Measurements from ENCODE around the gene BCL2L11.
A peak's percentile ranks its signal among the peaks of the same experiment; 100 is the strongest.
"Not testable (repeated sequence)": the region's sequence is repeated elsewhere in the genome, so short reads cannot be mapped to it uniquely, and the experiment has no call there.

The BCL2L11 gene, protein sequence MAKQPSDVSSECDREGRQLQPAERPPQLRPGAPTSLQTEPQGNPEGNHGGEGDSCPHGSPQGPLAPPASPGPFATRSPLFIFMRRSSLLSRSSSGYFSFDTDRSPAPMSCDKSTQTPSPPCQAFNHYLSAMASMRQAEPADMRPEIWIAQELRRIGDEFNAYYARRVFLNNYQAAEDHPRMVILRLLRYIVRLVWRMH

GRCh38 chr2:111120253-111121027 lies at the start of gene BCL2L11:
TSS of gene BCL2L11 (plus strand) at chr2:111120914. CDS start at chr2:111123746, 2,832 bp downstream.
- FAIRE-seq (peak; percentile 20), DNase-seq (ENCODE audit: low spot score) (peak; percentile 90)

DNA sequence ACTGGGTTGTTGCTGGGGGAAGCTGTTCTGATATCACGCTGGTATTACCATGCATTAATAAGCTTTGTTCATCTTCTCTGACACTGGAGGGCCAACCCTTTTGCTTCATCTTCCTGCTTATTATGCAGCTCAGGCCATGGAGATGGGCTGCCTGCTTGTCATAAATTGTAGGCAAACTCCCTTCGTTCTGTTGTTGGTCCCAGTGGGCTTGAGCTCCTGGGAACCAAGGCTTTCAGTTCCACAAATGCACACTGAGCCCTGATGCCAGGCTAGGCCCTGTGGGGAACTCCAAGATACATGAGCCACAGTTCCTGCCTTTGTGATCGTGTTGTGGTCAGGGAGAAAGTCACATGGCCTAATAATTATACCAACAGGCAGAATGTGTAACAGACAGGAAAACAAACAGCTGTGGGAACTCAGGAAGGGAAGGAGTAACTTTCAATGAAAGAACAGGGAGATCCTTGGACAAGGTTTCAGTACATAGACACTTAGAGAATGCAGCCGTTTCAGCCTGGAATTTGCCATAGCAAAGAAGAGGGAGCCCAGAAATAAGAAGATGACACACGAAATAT lies 49.0 kb upstream of the BCL2L11 start:
- DNase-seq (ENCODE audit: low spot score) (peak; percentile 84), FAIRE-seq (peak; percentile 91)

- DNase-seq (ENCODE audit: low spot score), result peak; percentile 72
- FAIRE-seq, result peak; percentile 46
Measured at GRCh38 chr2:111072220-111072871, 48.4 kb upstream of the BCL2L11 start.

DNA sequence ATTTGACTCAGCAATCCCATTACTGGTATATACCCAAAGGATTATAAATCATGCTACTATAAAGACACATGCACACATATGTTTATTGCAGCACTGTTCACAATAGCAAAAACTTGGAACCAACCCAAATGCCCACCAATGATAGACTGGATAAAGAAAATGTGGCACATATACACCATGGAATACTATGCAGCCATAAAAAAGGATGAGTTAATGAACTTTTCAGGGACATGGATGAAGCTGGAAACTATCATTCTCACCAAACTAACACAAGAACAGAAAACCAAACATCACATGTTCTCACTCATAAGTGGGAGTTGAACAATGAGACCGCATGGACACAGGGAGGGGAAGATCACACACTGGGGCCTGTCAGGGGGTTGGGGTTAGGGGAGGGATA lies 38.1 kb upstream of the BCL2L11 start:
- DNase-seq (ENCODE audit: low spot score); FAIRE-seq: not testable (repeated sequence)

GRCh38 chr2:111091811-111092211 lies 28.9 kb upstream of the BCL2L11 start:
- FAIRE-seq (no peak), DNase-seq (ENCODE audit: low spot score) (no peak)

DNA sequence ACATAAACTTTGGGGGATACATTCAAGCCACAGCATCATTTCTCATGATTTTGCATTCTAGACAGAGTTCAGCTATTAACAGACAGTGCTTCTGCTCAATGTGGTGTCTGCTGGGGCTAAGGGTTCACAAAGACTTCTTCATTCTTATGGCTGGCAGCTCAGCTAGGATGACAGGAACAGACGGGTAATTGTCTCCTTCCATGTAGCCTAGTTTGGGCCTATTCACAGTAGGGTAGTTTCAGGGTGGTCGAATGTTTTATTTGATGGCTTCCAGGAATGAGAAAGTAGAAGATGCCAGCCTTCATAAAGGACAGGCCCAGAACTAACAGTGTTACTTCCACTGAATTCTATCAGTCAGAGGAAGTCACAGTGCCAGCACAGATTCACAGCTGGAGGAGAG lies 26.0 kb upstream of the BCL2L11 start:
- no peak for DNase-seq (ENCODE audit: low spot score)
- FAIRE-seq, result no peak

GRCh38 chr2:111095434-111095833 lies 25.3 kb upstream of the BCL2L11 start:
- DNase-seq (ENCODE audit: low spot score) (no peak), FAIRE-seq (no peak)

- no peak for FAIRE-seq
- DNase-seq (ENCODE audit: low spot score), result no peak
Measured at GRCh38 chr2:111099402-111099801, 21.3 kb upstream of the BCL2L11 start.

GRCh38 chr2:111100087-111100764 lies 20.5 kb upstream of the BCL2L11 start:
- DNase-seq (ENCODE audit: low spot score), result no peak
- FAIRE-seq, result peak; percentile 82

GRCh38 chr2:111100765-111101162 lies 19.9 kb upstream of the BCL2L11 start:
- FAIRE-seq (no peak), DNase-seq (ENCODE audit: low spot score) (peak; percentile 45)

DNA sequence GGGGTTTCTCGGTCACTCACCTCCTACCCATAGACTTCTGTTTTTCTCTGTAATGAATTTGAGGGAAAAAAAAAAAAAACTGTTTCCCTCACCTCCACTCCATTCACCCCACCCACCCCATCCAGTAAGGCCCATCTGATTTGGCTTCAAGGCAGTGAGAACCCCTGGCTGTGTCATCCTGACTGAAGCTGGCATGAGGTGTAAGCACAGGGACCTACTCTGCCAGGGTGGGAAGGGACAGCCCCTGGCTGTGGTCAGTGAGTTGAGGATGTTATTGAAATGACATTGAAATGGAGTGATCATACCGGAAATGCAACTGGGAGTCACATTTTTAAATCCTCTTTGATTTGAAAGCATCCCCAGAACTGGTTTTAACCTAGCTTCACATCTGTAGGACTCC lies 19.1 kb upstream of the BCL2L11 start:
- DNase-seq (ENCODE audit: low spot score) (no peak), FAIRE-seq (no peak)

GRCh38 chr2:111102216-111102615 lies 18.5 kb upstream of the BCL2L11 start:
- FAIRE-seq (no peak), DNase-seq (ENCODE audit: low spot score) (no peak)

GRCh38 chr2:111105926-111106325 lies 14.8 kb upstream of the BCL2L11 start:
- FAIRE-seq, result no peak
- no peak for DNase-seq (ENCODE audit: low spot score)

GRCh38 chr2:111106706-111107105 lies 14.0 kb upstream of the BCL2L11 start:
- FAIRE-seq (no peak), DNase-seq (ENCODE audit: low spot score) (no peak)

GRCh38 chr2:111108745-111109271 lies 11.9 kb upstream of the BCL2L11 start:
- FAIRE-seq (no peak), DNase-seq (ENCODE audit: low spot score) (no peak)

DNA sequence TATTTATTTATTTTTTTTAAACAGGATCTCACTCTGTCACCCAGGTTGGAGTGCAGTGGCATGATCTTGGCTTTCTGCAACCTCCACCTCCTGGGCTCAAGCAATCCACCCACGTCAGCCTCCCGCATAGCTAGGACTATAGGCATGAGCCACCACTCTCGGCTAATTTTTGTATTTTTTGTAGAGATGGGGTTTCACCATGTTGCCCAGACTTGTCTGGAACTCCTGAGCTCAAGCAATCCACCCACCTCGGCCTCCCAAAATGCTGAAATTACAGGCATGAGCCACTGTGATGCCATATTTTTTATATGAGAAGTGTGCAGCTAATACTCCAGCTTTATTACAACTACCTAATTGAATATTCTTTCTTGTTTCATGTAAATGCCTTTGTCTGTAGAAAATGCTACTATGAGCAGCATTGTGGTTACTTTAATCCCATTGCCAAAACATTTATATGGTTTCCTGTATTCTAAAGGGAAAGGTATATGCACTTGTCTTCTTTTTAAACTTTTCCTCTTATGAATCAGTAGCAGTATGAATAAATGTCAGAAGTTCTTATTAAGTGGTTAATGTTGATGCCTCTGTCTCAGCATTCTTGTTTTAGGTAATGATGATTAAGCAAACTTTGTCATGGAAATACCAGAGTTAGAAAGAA lies 9.5 kb upstream of the BCL2L11 start:
- FAIRE-seq (no peak), DNase-seq (ENCODE audit: low spot score) (no peak)

- no peak for DNase-seq (ENCODE audit: low spot score)
- FAIRE-seq, result no peak
Measured at GRCh38 chr2:111113838-111114237, 6.9 kb upstream of the BCL2L11 start.

DNA sequence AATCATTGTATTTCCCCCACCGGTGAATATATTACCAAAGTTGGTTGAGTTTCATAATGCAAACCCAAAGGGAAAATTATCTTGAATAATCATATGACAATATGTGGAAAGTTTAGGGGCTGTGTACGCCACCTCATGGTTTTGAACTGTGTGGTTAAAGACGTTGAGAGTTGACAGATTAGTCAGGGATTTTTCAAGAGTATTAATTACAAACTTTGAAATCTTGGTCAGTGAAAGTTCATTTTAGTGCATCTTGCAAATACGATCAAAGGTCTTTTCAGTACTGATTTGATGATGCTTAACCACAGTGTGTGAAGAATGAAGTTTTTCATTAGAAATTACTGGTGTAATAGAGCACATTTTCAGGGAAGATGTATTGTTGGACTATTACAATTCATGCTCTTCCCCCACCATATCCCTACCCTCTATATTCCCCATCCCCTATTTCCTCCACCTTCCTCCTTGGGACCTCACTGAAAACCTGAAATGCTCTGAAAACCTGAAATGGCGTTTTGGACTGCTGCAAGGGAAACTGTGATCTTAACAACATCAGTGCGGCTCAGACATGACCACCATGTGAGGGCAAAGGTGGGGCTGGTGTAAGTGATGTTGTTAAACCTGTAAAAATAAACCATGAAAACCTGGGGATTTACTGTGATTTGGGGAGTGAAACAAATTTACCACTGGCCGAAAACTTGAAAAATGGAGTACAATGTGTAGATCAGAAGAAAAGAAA lies 4.5 kb upstream of the BCL2L11 start:
- peak; percentile 50 for FAIRE-seq
- no peak for DNase-seq (ENCODE audit: low spot score)

DNA sequence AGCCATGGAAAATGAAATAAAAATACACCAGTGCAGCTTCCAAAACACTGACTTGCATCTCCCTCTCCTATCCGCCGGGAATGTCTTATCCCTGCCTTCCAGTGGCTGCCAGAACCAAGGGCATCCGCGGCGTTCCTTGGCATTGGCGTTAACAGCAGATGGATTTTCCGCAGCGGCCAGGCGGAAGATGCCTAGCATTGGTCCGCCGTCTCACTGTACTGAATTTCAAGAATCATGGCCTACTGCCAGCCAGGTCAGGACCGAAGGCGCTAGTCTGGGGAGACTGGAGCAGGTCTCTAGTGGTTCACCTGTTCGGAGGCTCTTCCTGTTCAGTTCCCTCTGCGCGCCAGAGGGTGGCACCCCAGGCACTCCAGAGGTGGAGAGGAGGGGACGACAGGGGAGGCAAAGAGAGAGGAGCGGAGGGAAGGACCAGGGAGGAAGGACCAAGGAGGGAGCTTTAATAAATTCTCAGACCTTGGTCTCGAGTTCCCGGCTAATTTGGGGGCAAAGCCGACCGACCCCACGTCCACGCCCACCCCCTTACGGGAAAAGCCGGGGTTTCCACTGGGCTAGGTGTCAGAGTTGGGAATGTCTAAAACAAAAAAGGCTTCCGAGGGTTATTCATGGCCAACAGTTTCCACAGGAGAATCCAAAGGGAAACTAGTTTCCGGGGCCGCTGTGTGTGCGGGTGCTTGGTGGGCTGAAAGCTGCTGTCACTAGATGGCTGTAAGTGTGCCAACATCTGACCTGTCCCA lies 3.7 kb upstream of the BCL2L11 start:
- peak; percentile 75 for FAIRE-seq
- peak; percentile 93 for DNase-seq (ENCODE audit: low spot score)

Measured in urothelium cell line (cell line).